Anterior cingulate cortex (tissue), 58 donors: ENCODE results near the gene NDN.
A peak's percentile ranks its signal among the peaks of the same experiment; 100 is the strongest.
"Not testable (repeated sequence)": the region's sequence is repeated elsewhere in the genome, so short reads cannot be mapped to it uniquely, and the experiment has no call there.

ENCODE experiments used
- DNase-seq, 58 donors: peaks; one replicate each; lab custom pipeline; 2025; lab: John Stamatoyannopoulos, UW

Gene NDN, protein sequence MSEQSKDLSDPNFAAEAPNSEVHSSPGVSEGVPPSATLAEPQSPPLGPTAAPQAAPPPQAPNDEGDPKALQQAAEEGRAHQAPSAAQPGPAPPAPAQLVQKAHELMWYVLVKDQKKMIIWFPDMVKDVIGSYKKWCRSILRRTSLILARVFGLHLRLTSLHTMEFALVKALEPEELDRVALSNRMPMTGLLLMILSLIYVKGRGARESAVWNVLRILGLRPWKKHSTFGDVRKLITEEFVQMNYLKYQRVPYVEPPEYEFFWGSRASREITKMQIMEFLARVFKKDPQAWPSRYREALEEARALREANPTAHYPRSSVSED

DNA sequence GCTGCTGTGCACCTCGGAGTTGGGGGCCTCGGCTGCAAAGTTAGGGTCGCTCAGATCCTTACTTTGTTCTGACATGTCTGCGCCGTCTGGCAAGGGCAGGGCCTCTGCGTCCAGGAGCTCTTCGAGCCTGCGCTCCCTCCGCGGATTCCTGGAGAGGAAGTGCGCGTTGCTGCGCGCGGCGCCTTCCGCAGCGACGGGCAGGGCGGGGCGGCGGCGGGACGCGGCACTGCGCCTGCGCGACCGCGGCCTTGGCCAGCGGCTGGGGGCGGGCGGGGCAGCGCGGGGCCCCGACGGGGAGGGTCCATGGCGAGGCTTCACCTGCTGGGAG, at the start of gene NDN:
NDN (minus strand) TSS at position 163 of the 328 bp plus-strand sequence; CDS start at position 75, 88 bp downstream.
- peak in 42 of 58 donors; percentile 2 to 45 (median 18) for DNase-seq

DNA sequence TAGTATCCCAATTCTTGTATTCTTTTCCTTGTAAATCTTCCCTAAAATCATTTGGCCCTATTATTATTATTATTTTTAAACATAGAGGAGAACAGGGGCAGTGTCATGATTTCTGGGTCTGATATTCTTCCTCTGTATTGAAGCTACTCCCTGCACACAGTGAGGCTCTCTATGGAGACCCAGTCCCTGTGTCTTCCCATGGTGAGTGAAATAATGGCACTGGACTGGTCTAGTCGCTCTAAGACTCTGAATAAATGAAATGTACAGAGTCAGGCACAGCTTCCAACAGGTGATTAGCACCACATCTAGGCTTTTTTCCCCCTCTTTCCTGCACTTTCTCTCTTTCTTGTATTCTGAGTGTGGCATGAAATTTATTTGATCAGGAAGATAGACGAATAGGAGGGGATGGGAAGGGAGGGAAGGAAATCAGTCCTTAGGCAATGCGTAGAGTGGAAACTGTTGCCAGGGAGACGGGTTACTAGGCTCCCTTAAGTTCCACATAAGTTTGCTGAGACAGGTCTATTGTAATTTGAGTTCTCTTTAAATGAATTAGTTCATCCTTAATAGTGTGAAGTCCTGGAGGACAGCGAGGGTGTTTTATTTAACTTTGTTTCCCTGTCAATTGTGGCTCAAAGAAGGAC, 49.0 kb upstream of the NDN start:
- DNase-seq, result no peak

DNA sequence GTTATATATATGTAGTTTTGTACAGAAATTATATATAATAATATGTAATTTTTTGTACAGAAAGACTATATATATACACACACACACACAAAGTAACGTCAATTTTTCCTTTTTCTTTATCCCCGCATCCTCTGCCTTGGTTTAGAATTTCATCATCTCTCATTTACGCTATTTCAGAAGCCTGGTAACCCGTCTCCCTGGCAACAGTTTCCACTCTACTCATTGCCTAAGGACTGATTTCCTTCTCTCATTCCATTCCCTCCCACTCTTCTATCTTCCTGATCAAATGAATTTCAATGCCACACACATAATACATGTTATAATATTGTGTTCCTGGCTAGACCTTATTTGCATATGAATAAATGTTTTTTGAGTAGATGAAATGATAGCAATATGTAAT, 47.8 kb upstream of the NDN start:
- peak in 1 of 58 donors; percentile 3 for DNase-seq

DNA sequence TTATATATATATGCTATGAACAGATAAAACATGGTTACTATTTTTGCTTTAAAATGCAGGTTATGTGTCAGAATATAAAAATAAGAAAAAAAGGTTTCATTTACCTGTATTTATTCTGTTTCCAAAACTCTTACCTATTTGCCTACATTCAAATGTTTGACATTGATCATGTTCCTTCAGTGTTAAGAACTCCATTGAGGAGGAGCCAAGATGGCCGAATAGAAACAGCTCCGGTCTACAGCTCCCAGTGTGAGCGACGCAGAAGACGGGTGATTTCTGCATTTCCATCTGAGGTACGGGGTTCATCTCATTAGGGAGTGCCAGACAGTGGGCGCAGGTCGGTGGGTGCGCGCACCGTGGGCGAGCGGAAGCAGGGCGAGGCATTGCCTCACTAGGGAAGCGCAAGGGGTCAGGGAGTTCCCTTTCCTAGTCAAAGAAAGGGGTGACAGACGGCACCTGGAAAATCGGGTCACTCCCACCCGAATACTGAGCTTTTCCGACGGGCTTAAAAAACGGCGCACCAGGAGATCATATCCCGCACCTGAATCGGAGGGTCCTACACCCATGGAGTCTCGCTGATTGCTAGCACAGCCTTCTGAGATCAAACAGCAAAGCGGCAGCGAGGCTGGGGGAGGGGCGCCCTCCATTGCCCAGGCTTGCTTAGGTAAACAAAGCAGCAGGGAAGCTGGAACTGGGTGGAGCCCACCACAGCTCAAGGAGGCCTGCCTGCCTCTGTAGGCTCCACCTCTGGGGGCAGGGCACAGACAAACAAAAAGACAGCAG, 27.0 kb upstream of the NDN start:
- not testable (repeated sequence) for DNase-seq

DNA sequence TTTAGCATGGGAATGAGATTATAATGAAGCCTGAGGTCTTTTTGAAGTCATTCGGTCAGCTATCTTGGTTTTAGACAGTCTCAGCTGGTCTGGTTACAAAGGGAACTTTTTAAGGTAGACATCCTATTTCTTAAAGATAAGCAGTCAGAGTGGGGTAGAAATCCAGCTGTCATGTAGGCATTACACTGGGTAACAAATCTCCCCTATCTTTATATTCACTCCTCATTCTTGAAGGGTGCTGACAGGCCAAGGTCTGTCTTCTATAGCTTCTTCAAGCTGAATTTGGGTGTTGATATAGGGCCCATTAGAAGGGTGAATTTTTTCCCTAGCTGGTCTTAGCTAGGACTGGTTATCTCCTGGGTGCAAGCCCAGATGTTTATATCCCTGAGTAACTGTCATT, 21.2 kb upstream of the NDN start:
- DNase-seq, result no peak

DNA sequence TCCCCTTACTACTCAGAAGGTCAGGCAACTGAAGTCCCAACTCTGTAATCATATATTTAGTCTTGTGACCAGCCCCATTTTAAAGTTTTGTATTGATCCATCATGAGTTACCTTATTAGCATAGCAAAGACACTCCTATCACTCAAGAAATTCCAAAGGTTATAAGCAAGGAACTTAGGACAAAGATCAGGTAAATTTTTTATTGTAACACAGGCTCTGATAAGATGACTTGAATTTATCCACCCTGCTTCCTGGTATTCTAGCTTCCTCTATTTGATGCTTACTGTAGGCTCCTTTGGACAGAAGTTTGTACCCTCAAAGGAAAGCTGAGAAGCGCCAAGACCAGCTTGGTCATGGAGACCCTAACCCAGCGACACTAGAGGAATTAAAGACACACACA, 8.2 kb upstream of the NDN start:
- no peak for DNase-seq

DNA sequence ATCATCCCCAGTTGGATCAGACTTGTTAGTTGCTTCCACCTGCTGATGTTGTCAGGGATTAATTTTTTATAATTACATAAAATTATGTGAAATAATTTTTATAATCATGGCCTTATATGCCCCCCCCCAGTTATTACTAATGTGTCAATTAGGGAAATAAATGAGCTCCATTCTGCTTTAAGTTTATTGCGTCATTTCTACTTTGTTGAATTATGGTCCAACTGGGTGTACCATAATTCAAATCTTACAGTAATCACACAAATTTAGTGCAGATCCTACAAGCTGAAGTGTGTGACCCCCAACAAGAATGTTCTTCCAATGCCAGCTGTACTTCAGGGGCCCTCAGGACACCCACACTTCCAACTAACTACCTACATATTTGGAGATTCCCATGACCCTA, 7.5 kb upstream of the NDN start:
- no peak for DNase-seq

DNA sequence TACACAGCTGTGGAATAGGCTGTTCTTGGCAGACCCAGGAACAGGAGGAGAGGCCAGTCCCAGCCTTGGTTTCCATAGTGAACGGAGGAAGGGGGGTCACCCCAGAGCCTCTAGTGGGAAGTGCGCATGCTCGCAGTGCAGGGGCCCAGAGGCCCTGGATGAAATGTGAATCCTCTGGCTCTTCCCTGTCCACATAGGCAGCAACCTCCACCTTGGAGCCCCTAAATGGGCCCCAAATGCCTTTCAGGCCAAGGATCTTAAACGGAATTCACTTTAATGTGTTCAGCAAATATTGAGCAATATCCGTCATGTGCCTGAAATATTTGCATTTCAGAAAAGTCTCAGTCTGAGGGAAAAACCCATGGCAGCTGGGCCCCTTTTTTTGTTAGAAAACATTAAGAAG, 3.3 kb upstream of the NDN start:
- peak in 49 of 58 donors; percentile 4 to 75 (median 43) for DNase-seq

DNA sequence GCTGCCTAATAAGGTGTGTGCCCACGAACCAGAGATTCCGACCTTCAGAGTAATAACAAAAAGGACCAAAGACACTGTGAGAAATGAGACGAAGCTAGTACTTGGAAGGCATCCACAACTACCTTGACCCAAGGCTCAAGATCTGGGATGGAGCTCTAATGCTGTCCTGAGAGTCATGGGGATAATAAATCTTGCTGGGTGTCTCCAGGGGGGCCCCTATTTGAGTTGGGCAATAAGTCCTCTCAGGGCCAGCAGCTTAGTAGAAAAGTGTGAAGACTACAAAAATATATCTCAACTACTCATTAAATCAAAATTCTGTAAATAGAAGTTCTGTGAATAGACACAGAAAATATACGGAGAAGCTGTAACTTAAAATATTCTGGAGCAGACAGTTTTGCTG, 2.9 kb upstream of the NDN start:
- no peak for DNase-seq

DNA sequence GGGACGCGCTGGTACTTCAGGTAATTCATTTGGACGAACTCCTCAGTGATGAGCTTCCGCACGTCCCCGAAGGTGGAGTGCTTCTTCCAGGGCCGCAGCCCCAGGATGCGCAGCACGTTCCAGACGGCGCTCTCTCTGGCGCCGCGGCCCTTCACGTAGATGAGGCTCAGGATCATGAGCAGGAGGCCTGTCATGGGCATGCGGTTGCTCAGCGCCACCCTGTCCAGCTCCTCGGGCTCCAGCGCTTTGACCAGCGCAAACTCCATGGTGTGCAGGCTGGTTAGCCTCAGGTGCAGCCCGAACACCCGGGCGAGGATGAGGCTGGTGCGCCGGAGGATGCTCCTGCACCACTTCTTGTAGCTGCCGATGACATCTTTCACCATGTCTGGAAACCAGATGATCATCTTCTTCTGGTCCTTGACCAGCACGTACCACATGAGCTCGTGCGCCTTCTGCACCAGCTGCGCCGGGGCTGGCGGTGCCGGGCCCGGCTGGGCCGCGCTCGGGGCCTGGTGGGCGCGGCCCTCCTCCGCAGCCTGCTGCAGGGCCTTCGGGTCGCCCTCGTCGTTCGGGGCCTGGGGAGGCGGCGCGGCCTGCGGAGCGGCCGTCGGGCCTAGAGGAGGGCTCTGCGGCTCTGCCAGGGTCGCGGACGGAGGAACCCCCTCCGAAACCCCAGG, 501 bp downstream of the NDN start:
- peak in 4 of 58 donors; percentile 3 to 36 (median 6) for DNase-seq

DNA sequence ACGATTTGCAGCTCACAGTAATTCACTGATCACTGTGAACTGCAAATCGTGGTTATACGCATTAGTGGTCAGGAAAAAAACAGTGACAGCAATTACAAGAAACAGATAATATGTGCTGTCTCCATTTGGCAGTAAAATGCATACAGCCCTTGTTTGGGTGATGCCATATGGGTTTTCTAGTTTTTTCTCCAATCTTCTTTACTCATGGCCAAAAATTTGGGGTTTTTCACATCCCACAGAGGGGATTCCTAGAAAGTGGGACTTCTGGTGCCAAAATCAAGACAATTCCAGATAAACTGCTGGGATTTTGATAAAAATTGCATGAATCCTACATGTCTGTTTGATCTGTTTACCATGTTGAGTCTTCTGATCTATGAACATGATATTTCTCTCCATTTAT, 15.6 kb downstream of the NDN start:
- no peak for DNase-seq

DNA sequence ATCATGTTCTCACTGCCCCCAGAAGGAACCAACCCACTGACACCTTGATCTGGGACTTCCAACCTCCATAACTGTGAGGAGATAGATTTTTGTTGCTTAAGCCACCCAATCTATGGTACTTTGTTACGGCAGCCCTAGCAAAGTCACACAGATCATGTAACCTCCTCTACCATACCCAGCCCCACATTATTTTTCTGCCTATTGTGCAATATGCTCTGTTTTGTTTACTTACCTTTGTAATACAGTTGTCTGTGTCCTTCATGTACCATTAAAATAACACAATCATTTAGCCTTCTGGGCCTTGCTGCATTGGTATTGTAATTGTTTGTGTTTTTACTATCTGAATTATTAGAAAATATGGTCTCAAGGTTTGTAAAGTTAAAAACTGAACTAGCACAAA, 16.1 kb downstream of the NDN start:
- DNase-seq, result no peak

DNA sequence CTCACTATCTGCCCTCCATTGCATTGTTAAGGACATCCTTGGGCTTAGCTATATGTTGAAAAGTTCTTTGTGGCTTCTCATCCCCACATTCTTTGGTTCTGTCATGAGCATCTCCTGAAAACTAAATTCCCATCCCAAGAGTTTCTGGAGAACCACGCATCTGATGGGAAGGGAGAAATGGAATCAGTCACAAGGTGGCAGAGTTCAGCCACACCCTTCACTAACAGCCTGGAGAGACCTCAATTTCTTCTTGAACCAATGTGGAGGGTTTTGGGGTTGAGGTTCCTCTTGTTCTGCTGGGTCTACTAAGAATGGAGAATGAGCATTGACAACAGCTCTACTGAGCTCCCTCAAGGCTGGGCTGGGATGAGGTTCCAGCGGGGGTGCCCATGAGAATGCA, 23.9 kb downstream of the NDN start:
- no peak for DNase-seq

DNA sequence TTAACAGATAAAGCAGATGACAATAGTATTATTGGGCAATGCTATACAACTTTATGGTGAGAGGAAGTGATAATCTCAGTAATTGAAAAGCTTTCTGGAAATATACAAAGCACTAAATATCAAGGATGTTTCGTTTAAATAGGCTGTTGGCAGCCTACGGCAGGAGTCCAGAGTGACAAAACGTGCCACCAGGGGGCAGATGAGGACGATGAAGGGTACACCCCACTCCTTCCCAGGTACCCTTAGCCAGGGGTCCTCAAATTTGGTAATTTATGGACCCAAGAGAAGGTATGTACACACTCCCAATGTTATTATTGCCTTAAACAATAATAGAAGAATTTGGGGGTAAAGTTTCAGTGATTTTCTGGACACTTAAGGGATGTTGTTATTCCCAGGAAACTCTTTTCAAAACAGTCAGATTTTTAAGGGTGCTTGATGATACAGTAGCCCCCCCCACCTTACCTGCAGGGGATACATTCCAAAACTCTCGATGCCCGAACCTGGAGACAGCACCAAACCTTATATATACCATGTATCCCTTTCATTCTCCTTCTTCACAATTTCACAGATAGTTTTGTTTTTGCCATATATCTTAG, 38.1 kb downstream of the NDN start:
- peak in 10 of 58 donors; percentile 5 to 58 (median 19) for DNase-seq

DNA sequence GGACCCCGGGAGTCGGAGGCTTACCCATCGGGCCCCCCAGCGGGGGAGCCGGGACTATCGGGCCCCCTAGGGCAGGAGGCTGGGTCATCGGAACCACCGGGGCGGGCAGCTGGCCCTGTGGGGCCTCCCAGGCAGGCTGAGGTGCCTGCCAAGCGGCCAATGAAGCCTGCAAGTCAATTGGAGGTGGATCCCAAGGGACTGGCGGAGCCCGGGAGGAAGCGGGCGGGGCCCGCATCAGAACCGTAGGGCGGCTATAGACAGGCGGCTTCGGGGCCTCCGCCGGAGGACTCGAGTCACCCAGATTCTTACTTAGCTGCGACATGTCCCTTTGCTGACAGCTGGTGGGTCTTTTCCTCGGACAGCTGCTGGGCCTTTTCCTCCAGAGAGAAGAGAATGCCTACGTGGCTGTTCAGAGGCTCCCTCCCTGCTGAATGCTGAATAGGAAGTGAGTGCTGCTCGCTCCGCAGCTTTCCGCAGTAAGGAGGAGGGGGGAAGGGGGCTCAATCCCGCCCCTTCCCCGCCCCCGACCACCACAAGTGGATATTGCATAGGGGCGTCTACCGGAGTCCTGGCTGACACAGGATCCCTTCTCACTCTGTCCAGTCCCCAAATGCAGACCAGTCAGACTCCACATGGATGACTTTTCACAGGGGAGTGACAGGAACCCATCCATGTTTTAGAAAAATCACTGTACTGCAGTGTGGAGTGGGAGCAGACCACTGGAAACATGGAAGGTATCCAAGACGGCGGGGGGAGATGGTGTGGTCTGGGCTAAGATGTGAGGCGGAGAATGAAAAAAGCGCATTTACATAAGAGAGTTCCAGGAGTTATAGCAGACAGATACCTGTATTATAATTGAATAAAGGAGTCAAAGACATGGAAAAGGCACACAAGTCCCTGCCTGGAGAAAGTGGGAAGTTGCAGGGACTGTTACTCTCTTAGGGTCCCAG, 39.4 kb downstream of the NDN start, which contains the start of gene MAGEL2:
MAGEL2 (minus strand) TSS at position 447 of the 950 bp plus-strand sequence; CDS start at position 322, 125 bp downstream.
- peak in 10 of 58 donors; percentile 15 to 50 (median 32) for DNase-seq

DNA sequence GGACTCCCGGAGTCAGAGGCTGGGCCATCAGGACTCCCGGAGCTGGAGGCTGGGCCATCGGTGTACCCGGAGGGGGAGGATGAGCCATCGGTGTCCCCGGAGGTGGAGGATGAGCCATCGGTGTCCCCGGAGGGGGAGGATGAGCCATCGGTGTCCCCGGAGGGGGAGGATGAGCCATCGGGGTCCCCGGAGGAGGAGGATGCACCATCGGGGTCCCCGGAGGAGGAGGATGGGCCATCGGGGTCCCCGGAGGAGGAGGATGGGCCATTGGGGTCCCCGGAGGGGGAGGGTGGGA, 40.2 kb downstream of the NDN start:
- DNase-seq, result no peak

DNA sequence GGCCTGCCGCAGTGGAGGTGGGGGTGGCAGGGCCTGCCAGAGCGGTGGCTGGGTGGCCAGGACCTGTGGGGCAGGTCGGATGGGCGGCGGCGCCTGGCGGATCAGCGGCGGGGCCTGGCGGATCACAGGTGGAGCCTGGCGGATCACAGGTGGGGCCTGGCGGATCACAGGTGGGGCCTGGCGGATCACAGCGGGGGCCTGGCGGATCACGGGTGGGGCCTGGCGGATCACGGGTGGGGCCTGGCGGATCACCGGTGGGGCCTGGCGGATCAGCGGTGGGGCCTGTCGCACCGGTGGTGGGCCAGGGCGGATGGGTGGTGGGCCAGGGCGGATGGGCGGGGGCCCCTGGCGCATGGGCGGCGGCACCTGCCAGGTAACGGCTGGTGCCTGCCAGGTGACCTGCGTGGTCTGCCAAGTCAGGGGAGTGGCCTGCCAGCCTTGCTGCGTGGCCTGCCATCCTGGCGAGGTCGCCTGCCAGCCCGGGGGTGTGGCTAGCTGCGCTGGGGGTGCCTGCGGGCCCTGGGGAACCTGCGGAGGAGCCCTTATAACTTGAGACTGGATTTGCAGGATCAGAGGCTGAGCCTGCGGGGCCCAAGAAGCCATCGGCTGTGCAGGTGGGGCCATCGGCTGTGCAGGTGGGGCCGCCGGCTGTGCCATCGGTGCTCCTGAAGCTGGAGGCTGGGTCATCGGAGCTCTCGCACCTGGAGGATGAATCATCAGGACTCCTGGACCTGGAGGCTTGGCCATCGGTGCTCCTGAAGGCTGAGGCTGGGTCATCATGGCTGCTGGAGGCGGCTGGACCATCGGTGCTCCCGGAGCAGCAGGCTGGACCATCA, 40.7 kb downstream of the NDN start:
- no peak for DNase-seq

DNA sequence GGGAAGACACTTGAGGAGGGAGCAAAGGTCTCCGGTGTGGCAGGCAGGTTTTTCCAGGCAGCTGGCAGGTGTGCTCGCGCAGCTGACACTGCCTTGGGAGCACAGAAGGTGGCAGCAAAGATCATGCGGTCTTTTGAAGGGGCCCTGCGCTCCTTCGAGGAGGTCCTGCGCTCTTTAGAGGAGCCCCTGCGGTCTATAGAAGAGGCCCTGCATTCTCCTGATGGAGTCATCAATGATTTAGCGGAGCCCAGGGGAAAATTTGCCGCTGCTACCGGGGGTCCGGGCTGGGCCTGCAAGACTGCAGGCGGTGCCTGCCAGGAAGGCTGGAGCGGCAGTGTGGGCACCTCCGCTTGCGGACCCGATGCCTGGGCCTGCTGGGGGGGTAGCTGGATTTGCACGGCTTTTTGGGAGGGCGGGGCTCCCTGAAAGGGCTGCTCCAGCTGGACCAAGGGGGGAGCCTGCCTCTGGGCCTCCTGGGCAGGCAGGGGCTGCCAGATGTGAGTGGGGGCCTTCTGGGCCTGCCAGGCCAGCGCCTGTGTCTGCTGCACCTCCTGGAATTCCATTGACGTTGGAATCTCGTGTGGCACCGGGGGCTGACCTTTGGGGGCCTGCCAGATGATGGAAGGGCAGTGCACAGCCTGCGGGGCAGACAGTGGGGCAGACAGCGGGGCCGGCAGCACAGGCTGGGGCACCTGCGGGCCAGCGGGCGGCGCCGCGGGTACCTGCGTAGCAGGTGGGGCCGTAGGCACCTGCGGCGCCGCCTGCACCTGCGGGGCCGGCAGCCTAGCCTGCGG, 41.5 kb downstream of the NDN start:
- DNase-seq, result no peak
